Fibroblast of peridontal ligament (primary cell): ENCODE data around the gene SLC9A3.

Experiments
- DNase-seq: peaks from one replicate; pipeline ENCODE4 v3.0.0-alpha.2; 2010; ENCODE audit errors: extremely low read depth

The SLC9A3 gene

GRCh38 chr5:539469-540070 lies 15.3 kb upstream of the SLC9A3 start:
- no peak for DNase-seq

GRCh38 chr5:538801-539468 lies 14.7 kb upstream of the SLC9A3 start:
- no peak for DNase-seq

- no peak for DNase-seq
Observed at GRCh38 chr5:538271-538771, 14.1 kb upstream of the SLC9A3 start.

- DNase-seq = no peak
Observed at GRCh38 chr5:537621-538071, 13.4 kb upstream of the SLC9A3 start.

GRCh38 chr5:537098-537497 lies 12.8 kb upstream of the SLC9A3 start:
- no peak for DNase-seq

GRCh38 chr5:535846-536698 lies 11.8 kb upstream of the SLC9A3 start:
- DNase-seq = no peak

GRCh38 chr5:534743-535671 lies 10.8 kb upstream of the SLC9A3 start:
- DNase-seq = no peak

GRCh38 chr5:533955-534742 lies 9.9 kb upstream of the SLC9A3 start:
- no peak for DNase-seq

GRCh38 chr5:533243-533954 lies 9.2 kb upstream of the SLC9A3 start:
- DNase-seq = no peak

GRCh38 chr5:532521-533242 lies 8.4 kb upstream of the SLC9A3 start:
- no peak for DNase-seq

GRCh38 chr5:531749-532315 lies 7.6 kb upstream of the SLC9A3 start:
- DNase-seq = no peak

GRCh38 chr5:531101-531748 lies 7.0 kb upstream of the SLC9A3 start:
- DNase-seq = no peak

- DNase-seq = no peak
Observed at GRCh38 chr5:530001-530955, 6.0 kb upstream of the SLC9A3 start.

GRCh38 chr5:528629-529511 lies 4.6 kb upstream of the SLC9A3 start:
- no peak for DNase-seq

- DNase-seq = no peak
Observed at GRCh38 chr5:527646-528628, 3.7 kb upstream of the SLC9A3 start.
